K562 (cell line): ENCODE measurements around the gene PRDM15. TPM values are rescaled to one million over a fixed set of nuclear protein-coding genes. Genes with fewer than 3 reads are reported as not detected.

Source experiments
- FIP1L1 ChIP-seq: fragments of 200-400 bp; formaldehyde crosslinking; IDR thresholded peaks from 2 replicates; pipeline ENCODE4 v1.6.1; 2018; ENCODE audit warnings: mild to moderate bottlenecking, low read depth, low read length; ENCODE audit not compliant: poor library complexity, severe bottlenecking
- FOXP1 ChIP-seq: sonication (generic); formaldehyde crosslinking; IDR thresholded peaks from 2 replicates; pipeline ENCODE4 v1.8.0; 2022; ENCODE audit warnings: mild to moderate bottlenecking, missing genetic modification reagents
- MTA1 ChIP-seq: fragments of 450-650 bp; IDR thresholded peaks from 2 replicates; pipeline ENCODE4 v1.6.1; 2017; ENCODE audit warnings: borderline replicate concordance
- polyA plus RNA-seq, 8 experiments: library from polyadenylated mRNA; depleted of rRNA in 4 of 8; stranded (reverse) in 5 of 8; unstranded in 3 of 8; fragments of >200 nt; fragmentation: Nextera tagmentation in 2 of 8; fragmentation: Illumina TruSeq in 1 of 8; extraction: Ambion mirVana in 2 of 8; extraction: Trizol in 1 of 8; gene quantifications; 2 replicates each; pipeline versions ENCODE4 v1.2.1 to v1.2.3, GENCODE V29; 2011 to 2014; ENCODE audit warnings: inconsistent platforms in 1 of 8, missing spikeins in 1 of 8
- total RNA-seq, 7 experiments: library from RNA; depleted of rRNA in 6 of 7; stranded (reverse); fragments of >200 nt in 6 of 7; fragmentation: Illumina TruSeq in 2 of 7; extraction: Trizol in 2 of 7; gene quantifications; 2 replicates each; pipeline versions ENCODE4 v1.2.1 to v1.2.3, GENCODE V29; 2011 to 2021; ENCODE audit warnings: low replicate concordance in 1 of 7
- TF ChIP-seq, protein P1 (sequence below): fragments of 250-450 bp; sonication (Bioruptor Pico); IDR thresholded peaks from 2 replicates; pipeline ENCODE4 v1.8.0; 2021; ENCODE audit warnings: moderate library complexity, mild to moderate bottlenecking, inconsistent platforms
- TF ChIP-seq, protein P2 (sequence below): sonication (generic); formaldehyde crosslinking; IDR thresholded peaks from 2 replicates; pipeline ENCODE4 v1.8.1; 2023; ENCODE audit warnings: mild to moderate bottlenecking, missing genetic modification reagents
- TF ChIP-seq, protein P3 (sequence below): fragments of 450-650 bp; formaldehyde crosslinking; IDR thresholded peaks from 2 replicates; pipeline ENCODE4 v1.4.0; 2022; ENCODE audit warnings: mild to moderate bottlenecking, moderate library complexity

PRDM15 gene
- total and polyA plus RNA-seq, 9 of the 15 experiments (the other 6 are each of a cell fraction or from before 2014, with no cell fraction given): 0.93 to 9.2 (median 6.2) TPM

DNA sequence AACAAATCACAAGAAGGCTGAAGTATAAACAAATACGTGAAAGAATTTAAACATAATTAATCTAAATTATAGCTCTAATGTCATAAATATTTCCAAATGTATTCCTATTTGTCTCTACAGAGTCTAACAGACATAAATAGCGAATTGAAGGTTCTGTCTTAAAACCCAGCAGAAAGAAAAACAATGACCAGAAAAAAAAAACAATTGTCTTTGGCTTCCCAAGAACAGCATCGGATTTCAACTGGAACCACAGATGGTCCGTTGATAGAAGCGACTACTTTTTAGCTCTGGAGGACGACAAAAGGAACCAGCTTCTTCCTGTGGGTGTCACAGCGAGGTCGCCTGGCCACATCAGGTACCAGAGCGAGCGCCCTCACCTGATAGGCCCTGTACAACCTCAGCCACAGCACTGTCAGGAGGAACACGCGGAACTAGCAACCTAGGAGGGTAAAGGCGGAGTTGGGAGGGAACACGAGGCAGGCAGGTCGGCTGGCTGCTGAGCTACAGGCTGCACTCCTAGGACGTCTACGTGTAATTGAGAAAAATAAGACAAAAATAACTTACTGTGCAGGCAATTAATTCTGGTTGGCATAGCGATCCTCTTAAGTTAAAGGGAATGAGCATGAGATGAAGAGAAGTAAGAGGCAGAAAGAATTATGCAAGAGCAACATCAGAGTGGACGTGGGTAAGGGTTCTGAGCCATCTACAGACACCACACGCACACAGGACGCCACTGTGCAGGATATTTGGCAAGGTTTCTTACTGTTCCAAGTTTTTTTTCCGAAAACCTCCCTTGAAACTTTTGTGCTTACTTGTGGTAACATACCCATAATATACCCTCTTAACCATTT is 16.7 kb upstream of the PRDM15 start (continued):
- TF ChIP-seq, protein P1, sequence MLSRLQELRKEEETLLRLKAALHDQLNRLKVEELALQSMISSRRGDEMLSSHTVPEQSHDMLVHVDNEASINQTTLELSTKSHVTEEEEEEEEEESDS (CRISPR knock-in tag): no peak
- TF ChIP-seq, protein P2, sequence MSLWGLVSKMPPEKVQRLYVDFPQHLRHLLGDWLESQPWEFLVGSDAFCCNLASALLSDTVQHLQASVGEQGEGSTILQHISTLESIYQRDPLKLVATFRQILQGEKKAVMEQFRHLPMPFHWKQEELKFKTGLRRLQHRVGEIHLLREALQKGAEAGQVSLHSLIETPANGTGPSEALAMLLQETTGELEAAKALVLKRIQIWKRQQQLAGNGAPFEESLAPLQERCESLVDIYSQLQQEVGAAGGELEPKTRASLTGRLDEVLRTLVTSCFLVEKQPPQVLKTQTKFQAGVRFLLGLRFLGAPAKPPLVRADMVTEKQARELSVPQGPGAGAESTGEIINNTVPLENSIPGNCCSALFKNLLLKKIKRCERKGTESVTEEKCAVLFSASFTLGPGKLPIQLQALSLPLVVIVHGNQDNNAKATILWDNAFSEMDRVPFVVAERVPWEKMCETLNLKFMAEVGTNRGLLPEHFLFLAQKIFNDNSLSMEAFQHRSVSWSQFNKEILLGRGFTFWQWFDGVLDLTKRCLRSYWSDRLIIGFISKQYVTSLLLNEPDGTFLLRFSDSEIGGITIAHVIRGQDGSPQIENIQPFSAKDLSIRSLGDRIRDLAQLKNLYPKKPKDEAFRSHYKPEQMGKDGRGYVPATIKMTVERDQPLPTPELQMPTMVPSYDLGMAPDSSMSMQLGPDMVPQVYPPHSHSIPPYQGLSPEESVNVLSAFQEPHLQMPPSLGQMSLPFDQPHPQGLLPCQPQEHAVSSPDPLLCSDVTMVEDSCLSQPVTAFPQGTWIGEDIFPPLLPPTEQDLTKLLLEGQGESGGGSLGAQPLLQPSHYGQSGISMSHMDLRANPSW (CRISPR knock-in tag): 0 out of 2 replicates have a peak, but pooled peaks have one; percentile 38
- TF ChIP-seq FOXP1 (CRISPR knock-in tag) (no peak), FIP1L1 (no peak), MTA1 (no peak)
- TF ChIP-seq, protein P3, sequence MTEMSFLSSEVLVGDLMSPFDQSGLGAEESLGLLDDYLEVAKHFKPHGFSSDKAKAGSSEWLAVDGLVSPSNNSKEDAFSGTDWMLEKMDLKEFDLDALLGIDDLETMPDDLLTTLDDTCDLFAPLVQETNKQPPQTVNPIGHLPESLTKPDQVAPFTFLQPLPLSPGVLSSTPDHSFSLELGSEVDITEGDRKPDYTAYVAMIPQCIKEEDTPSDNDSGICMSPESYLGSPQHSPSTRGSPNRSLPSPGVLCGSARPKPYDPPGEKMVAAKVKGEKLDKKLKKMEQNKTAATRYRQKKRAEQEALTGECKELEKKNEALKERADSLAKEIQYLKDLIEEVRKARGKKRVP (CRISPR knock-in tag): no peak
